HG02852 (cell line): ENCODE results near the gene SP5.
"Not testable (repeated sequence)": the region's sequence is repeated elsewhere in the genome, so short reads cannot be mapped to it uniquely, and the experiment has no call there.

Experiments
- ATAC-seq: cut with Tn5 transposase; IDR thresholded peaks from one replicate; pipeline ENCODE4 v1.9.1; 2021; ENCODE audit warnings: mild to moderate bottlenecking, moderate library complexity; ENCODE audit not compliant: unreplicated experiment

SP5 gene

GRCh38 chr2:170715062-170715931 is at the start of gene SP5:
SP5 (plus strand) TSS chr2:170715337; CDS start chr2:170715513, 176 bp downstream.
- ATAC-seq = no peak

GRCh38 chr2:170665743-170666142 is 49.4 kb upstream of the SP5 start:
- ATAC-seq = no peak

- no peak for ATAC-seq
These were observed 45.2 kb upstream of the SP5 start for GRCh38 chr2:170669909-170670308.

- no peak for ATAC-seq
These were observed 44.5 kb upstream of the SP5 start for GRCh38 chr2:170670651-170671050.

GRCh38 chr2:170671079-170671478 is 44.1 kb upstream of the SP5 start:
- ATAC-seq = no peak

GRCh38 chr2:170674282-170674681 is 40.9 kb upstream of the SP5 start:
- not testable (repeated sequence) for ATAC-seq

GRCh38 chr2:170675701-170676100 is 39.4 kb upstream of the SP5 start:
- ATAC-seq = no peak

- ATAC-seq = no peak
These were observed 35.5 kb upstream of the SP5 start for GRCh38 chr2:170679607-170680079.

GRCh38 chr2:170680172-170680941 is 34.8 kb upstream of the SP5 start:
- peak; percentile 96 for ATAC-seq

- no peak for ATAC-seq
These were observed 33.8 kb upstream of the SP5 start for GRCh38 chr2:170681311-170681710.

- no peak for ATAC-seq
These were observed 29.5 kb upstream of the SP5 start for GRCh38 chr2:170685591-170685990.

- no peak for ATAC-seq
These were observed 25.7 kb upstream of the SP5 start for GRCh38 chr2:170689481-170689880.

- no peak for ATAC-seq
These were observed 24.5 kb upstream of the SP5 start for GRCh38 chr2:170690640-170691039.

- no peak for ATAC-seq
These were observed 20.8 kb upstream of the SP5 start for GRCh38 chr2:170694316-170694715.

- ATAC-seq = no peak
These were observed 19.4 kb upstream of the SP5 start for GRCh38 chr2:170695521-170696410.

- no peak for ATAC-seq
These were observed 18.2 kb upstream of the SP5 start for GRCh38 chr2:170696948-170697347.

GRCh38 chr2:170701011-170701410 is 14.1 kb upstream of the SP5 start:
- ATAC-seq = no peak

- no peak for ATAC-seq
These were observed 11.2 kb upstream of the SP5 start for GRCh38 chr2:170703776-170704476.

- no peak for ATAC-seq
These were observed 7.0 kb upstream of the SP5 start for GRCh38 chr2:170707821-170708795.
